ENCODE measurements around the gene SLFN12.

GRCh38 chr17:35429702-35430101 lies 2.6 kb downstream of the SLFN12 start:
- TF ChIP-seq CTCF (IDR thresholded peaks at IDR 0.05): no peak
- no peak for TF ChIP-seq POLR2A (IDR thresholded peaks at IDR 0.05)
